GM12875 (cell line): Measurements from ENCODE around the gene DMRT3.

ENCODE experiments used
- H3K4me3 ChIP-seq: one replicate; pipeline ENCODE4 v1.5.1; 2011; ENCODE audit warnings: low read depth, low read length, control low read depth
- CTCF ChIP-seq: IDR thresholded peaks from 2 replicates; pipeline ENCODE4 v1.5.1; 2011; ENCODE audit warnings: low read depth, mild to moderate bottlenecking, control low read depth, inconsistent platforms, low read length, moderate library complexity, borderline replicate concordance; ENCODE audit not compliant: insufficient read depth

The DMRT3 gene

DNA sequence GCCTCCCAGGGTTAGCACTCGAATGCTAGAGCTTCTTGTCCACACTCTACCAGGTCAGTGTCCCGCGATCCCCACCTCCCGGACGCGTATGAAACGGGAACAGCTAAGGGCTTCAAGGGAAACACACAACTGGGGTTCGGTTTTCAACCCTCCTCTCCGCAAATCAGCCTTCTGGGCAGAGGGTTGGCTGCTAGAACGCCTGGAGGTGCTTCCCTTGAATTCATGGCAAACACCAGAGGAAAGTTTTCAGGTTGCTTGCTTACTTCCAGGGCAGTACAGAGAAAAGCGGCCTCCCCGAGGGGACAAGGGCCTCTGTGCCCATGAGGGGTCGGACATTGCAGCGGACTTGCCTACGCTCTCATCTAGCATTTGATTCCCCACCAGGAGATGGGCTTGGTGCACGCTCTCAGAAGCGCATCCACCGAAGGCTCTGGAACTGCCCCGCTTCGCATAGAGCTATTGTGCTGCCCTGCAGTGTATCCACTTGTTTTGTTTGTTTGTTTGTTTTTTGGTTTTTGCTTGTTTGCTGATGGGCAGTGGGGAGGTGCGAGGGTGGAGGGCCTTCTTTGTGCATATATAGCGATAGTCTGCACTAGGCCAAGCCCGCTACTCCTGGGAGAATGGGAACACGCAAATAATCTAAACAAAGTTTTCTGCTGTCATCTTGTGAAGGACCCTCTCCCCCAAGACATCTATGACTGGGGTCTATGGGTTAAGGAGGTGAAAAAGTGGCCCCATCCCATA, 1.3 kb upstream of the DMRT3 start:
- TF ChIP-seq CTCF, result no peak
- no peak overlapping the region for H3K4me3 ChIP-seq

DNA sequence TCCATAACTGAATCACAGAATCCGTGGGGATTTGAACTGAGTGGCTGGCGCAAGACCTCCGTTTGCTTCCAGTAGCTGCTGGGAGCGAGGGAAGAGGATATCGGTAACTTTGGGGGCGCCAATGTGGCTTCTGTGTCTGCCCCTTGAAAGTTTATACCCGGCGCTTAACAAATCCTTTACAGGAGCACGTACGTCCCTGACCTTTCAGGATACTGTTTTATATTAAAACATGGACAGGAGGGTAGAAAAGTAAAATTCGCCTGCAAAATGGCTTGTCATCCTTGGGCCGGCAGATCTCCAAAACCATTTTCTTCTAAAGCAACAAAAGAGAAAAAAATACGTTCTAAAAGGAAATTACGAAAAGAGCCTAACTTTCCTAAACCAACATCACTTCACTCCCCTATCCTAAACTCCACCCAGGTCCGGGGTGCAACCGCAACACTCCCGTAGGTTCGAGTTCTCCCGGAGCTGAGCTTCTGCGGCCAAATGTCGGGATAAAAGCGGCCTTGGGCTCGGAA, 656 bp upstream of the DMRT3 start:
- TF ChIP-seq CTCF, result no peak
- no peak overlapping the region for H3K4me3 ChIP-seq

DNA sequence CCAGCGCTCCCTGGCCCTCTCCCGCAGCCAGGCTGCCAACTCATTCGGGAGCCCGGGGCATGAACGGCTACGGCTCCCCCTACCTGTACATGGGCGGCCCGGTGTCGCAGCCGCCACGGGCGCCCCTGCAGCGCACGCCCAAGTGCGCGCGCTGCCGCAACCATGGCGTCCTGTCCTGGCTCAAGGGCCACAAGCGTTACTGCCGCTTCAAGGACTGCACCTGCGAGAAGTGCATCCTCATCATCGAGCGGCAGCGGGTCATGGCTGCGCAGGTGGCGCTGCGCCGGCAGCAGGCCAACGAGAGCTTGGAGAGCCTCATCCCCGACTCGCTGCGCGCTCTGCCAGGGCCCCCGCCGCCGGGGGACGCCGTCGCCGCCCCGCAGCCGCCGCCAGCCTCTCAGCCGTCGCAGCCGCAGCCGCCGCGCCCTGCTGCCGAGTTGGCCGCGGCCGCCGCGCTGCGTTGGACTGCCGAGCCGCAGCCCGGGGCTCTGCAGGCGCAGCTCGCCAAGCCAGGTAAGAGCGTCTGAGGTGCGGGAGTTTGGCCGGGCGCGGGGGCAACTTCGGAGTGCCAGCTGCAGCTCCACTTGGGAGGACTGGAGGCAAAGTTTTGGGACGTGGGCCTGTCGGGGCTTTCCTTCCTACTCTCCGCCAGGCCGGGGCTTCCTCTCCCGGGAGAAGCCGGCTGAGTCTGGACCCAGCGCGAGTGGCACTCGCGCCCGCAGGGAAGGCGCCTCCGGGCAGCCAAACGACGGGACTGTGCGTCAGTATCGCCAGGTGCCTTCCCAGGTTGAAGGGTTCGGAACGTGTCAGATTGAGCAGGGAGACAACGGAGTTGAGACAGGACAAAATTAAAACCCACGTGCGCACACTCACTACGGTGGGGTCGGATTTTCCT, 735 bp downstream of the DMRT3 start:
- no peak overlapping the region for H3K4me3 ChIP-seq
- TF ChIP-seq CTCF, result no peak

- no peak for TF ChIP-seq CTCF
- no peak overlapping the region for H3K4me3 ChIP-seq
Measured at GRCh38 chr9:977838-978830, 1.7 kb downstream of the DMRT3 start.

DNA sequence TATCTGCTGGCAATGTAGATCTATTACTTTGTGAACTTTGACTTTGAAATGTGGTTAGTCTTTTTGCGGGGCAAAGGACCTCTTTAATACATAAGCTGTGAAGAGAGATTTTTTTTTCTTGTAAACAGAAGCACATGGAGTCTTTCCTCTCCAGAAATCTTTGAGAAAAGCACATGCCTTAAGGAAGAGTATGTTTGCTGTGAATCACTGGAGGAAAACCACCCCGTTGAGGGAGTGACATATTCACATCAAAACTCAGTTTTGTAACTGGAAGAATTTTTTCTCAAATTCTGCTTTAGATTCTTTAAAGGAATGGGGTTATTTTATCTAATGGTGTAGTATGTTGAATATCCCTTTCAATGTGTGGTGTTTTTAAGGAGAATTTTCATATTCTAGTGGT, 3.5 kb downstream of the DMRT3 start:
- no peak overlapping the region for H3K4me3 ChIP-seq
- no peak for TF ChIP-seq CTCF

GRCh38 chr9:980640-981039, 4.2 kb downstream of the DMRT3 start:
- TF ChIP-seq CTCF, result no peak
- H3K4me3 ChIP-seq, result no peak overlapping the region
